Activated CD4-positive, alpha-beta memory T cell treated with anti-CD3 and anti-CD28 coated beads, Interleukin-2, amount 10 ng/mL, durations not matched to agents 7 days and 5 days (primary cell): ENCODE results near the gene STARD13. TPM values are rescaled to one million over a fixed set of nuclear protein-coding genes. Genes with fewer than 3 reads are reported as not detected.
A peak's percentile ranks its signal among the peaks of the same experiment; 100 is the strongest.

ENCODE experiments used
- CTCF ChIA-PET: fragments of 350-600 bp; sonication (Branson Sonifier 250); formaldehyde crosslinking; loops from one replicate; lab custom pipeline; 2021; ENCODE audit warnings: antibody characterized with exemption, inconsistent platforms; lab: Charles Lee
- POLR2A ChIA-PET: fragments of 350-600 bp; sonication (Branson Sonifier 250); formaldehyde crosslinking; loops from one replicate; lab custom pipeline; 2021; ENCODE audit warnings: antibody characterized with exemption; lab: Charles Lee
- DNase-seq: peaks from one replicate; pipeline ENCODE4 v3.0.0-alpha.2; 2020
- H3K27ac Mint-ChIP-seq: one replicate; pipeline ENCODE4 v1.8.0; 2021; ENCODE audit warnings: mild to moderate bottlenecking, mixed read lengths
- H3K27me3 Mint-ChIP-seq: one replicate; pipeline ENCODE4 v1.8.0; 2021; ENCODE audit warnings: mixed read lengths
- H3K36me3 Mint-ChIP-seq: one replicate; pipeline ENCODE4 v1.8.0; 2021; ENCODE audit warnings: low read depth, mixed read lengths
- H3K4me1 Mint-ChIP-seq: one replicate; pipeline ENCODE4 v1.8.0; 2021; ENCODE audit warnings: mixed read lengths
- H3K4me3 Mint-ChIP-seq: one replicate; pipeline ENCODE4 v1.8.0; 2021; ENCODE audit warnings: mild to moderate bottlenecking, mixed read lengths
- H3K9me3 Mint-ChIP-seq: one replicate; pipeline ENCODE4 v1.8.0; 2021; ENCODE audit warnings: mixed read lengths
- total RNA-seq, 2 experiments: library from RNA; stranded (reverse); gene quantifications; one replicate each; pipeline ENCODE4 v1.2.3, GENCODE V29; 2021

The STARD13 gene
- total RNA-seq, 2 experiments from 2014 or later: 0.15 to 0.20 TPM

- peaks cover 5% of the 10 kb centered on the region for H3K27me3 Mint-ChIP-seq
- no peak overlapping the region for H3K27ac Mint-ChIP-seq
- no peaks in the 10 kb centered on the region for H3K4me1 Mint-ChIP-seq
- no peaks in the 10 kb centered on the region for H3K36me3 Mint-ChIP-seq
- no peak for DNase-seq
- no peak overlapping the region for H3K4me3 Mint-ChIP-seq
- H3K9me3 Mint-ChIP-seq: no peaks in the 10 kb centered on the region
- ChIA-PET POLR2A (no interaction called here), CTCF (no interaction called here)
These were observed 71.8 kb downstream of the STARD13 start for GRCh38 chr13:33213797-33214196.

DNA sequence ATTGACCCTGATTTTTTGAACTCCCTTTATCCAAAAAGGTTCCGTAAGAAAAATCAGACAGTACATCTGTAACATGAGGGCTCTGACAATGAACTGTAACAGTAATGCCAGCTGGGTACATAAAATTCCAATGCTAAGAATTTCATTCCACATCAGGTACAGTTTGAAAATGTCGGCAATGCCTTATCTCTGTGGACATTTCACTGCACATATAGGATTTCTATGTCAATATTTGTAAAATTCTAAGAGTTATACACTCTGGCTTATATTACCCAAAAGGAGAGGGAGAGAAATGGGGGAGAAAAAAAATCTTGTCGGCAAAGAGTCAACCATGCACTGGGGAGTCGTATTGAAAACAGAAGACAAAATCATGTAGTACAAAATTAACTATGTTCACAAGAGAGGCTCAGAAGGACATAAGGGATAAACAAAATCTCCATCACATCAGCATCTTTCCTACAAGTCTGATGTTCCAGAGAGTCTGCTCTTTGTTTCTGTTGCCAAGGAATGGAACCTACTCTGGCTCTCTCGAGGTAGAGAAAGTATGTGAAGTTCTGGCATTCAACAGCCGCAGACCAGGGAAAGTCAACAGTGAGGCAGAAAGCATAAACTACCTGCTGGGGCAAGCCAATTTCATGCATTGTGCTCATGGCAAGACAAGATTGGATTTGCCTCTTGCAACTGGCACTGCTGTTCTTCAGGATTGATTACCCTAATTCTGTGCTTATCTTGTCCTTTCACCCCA lies 72.4 kb downstream of the STARD13 start:
- peaks cover 5% of the 10 kb centered on the region for H3K27me3 Mint-ChIP-seq
- H3K27ac Mint-ChIP-seq: no peak overlapping the region
- no peaks in the 10 kb centered on the region for H3K4me1 Mint-ChIP-seq
- ChIA-PET CTCF (no interaction called here), POLR2A (no interaction called here)
- no peak for DNase-seq
- no peak overlapping the region for H3K4me3 Mint-ChIP-seq
- no peaks in the 10 kb centered on the region for H3K36me3 Mint-ChIP-seq
- H3K9me3 Mint-ChIP-seq: no peaks in the 10 kb centered on the region

DNA sequence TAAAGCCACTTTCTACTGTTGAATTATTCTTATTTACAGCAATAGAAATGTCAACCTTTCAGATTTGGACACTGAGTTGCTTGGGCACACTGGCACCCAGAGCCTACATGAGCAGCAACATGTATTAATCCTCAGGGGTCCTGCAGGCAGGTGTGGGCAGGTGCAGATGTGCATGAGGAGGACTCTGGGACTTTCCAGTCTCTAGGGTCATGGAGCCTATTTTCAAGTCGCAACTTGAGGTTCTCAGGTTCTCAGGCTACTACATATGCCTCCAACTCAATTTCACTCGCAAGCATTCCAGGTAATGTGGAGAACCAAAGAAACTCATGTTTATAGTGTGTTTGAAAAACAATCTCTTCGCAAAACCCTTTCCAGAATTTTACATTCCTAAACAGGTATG lies 73.2 kb downstream of the STARD13 start:
- CTCF ChIA-PET: no interaction called here
- Mint-ChIP-seq H3K4me3 (no peak overlapping the region), H3K9me3 (no peaks in the 10 kb centered on the region), H3K27me3 (peaks cover 5% of the 10 kb centered on the region), H3K4me1 (peaks cover 5% of the 10 kb centered on the region), H3K27ac (no peak overlapping the region), H3K36me3 (no peaks in the 10 kb centered on the region)
- POLR2A ChIA-PET: no interaction called here
- DNase-seq: no peak

DNA sequence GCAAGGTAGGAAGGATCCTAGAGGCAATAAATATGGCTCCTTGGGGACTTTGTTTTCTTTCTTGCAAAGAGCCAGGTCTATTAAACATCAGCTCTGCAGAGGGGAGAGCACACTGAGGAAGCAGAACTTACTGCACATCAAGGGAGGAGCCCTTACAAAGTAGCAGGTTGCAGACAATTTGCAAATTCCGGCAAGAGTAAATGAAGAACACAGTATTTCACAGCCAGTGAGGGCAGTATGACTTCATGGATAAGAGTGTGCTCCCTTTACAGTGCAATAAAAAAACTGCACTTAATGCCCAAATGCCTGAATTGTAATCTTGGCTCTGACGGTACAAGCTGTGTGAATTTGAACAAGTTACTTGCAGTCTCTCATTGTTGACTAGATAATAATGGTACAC lies 75.5 kb downstream of the STARD13 start:
- no peaks in the 10 kb centered on the region for H3K36me3 Mint-ChIP-seq
- H3K27ac Mint-ChIP-seq: no peak overlapping the region
- CTCF ChIA-PET: no interaction called here
- peaks cover 4% of the 10 kb centered on the region for H3K27me3 Mint-ChIP-seq
- DNase-seq: no peak
- peaks cover 16% of the 10 kb centered on the region for H3K4me1 Mint-ChIP-seq
- POLR2A ChIA-PET: no interaction called here
- no peaks in the 10 kb centered on the region for H3K9me3 Mint-ChIP-seq
- no peak overlapping the region for H3K4me3 Mint-ChIP-seq

- no peak overlapping the region for H3K4me3 Mint-ChIP-seq
- H3K9me3 Mint-ChIP-seq: no peaks in the 10 kb centered on the region
- no peaks in the 10 kb centered on the region for H3K36me3 Mint-ChIP-seq
- CTCF ChIA-PET: no interaction called here
- peaks cover 27% of the 10 kb centered on the region for H3K4me1 Mint-ChIP-seq
- no peak overlapping the region for H3K27ac Mint-ChIP-seq
- DNase-seq: no peak
- H3K27me3 Mint-ChIP-seq: peaks cover 3% of the 10 kb centered on the region
- POLR2A ChIA-PET: no interaction called here
These were observed 77.0 kb downstream of the STARD13 start for GRCh38 chr13:33208290-33209220.

- H3K4me1 Mint-ChIP-seq: peaks cover 27% of the 10 kb centered on the region
- POLR2A ChIA-PET: no interaction called here
- CTCF ChIA-PET: no interaction called here
- H3K36me3 Mint-ChIP-seq: no peaks in the 10 kb centered on the region
- no peak overlapping the region for H3K27ac Mint-ChIP-seq
- DNase-seq: no peak
- H3K9me3 Mint-ChIP-seq: no peaks in the 10 kb centered on the region
- H3K27me3 Mint-ChIP-seq: peaks cover 1% of the 10 kb centered on the region
- H3K4me3 Mint-ChIP-seq: no peak overlapping the region
These were observed 78.0 kb downstream of the STARD13 start for GRCh38 chr13:33207615-33207961.

DNA sequence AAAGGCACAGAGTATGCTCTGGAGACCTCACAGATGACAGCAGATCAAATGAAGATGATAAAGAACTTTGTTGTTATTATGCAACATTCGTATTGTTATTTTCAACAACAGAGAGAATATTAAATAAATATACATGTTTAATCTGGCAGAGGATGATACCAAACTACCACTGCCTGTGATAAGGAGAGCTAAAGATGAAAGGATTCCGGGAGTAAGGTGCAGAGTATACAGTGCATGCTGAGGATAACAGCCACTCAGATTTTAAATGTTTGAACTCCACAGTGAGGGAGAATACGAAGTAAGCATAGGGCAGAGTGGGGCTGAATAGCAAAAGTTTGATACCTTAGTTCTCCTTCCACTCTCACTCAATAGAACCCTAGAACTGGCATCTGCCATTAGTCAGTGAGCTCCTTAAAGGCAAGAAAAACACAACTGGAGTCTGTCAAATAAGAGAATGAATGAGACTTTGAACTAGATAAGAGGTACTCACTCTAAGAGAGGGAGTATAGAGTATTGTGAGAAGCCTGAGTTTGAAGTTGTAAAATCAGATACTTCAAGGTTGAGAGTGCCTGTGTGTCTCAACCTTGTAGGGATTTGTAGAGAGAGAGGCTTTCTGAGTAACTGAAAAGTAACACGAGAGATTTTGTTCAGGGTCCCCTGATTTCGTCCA lies 78.5 kb downstream of the STARD13 start:
- no peak for DNase-seq
- no peaks in the 10 kb centered on the region for H3K9me3 Mint-ChIP-seq
- POLR2A ChIA-PET: no interaction called here
- H3K36me3 Mint-ChIP-seq: no peaks in the 10 kb centered on the region
- no peak overlapping the region for H3K27ac Mint-ChIP-seq
- H3K27me3 Mint-ChIP-seq: peaks cover 5% of the 10 kb centered on the region
- H3K4me3 Mint-ChIP-seq: no peak overlapping the region
- CTCF ChIA-PET: no interaction called here
- peaks cover 27% of the 10 kb centered on the region for H3K4me1 Mint-ChIP-seq

GRCh38 chr13:33206425-33206824 lies 79.1 kb downstream of the STARD13 start:
- POLR2A ChIA-PET: no interaction called here
- Mint-ChIP-seq H3K36me3 (no peaks in the 10 kb centered on the region), H3K4me1 (peaks cover 27% of the 10 kb centered on the region), H3K27me3 (peaks cover 5% of the 10 kb centered on the region), H3K27ac (no peak overlapping the region), H3K4me3 (no peak overlapping the region), H3K9me3 (no peaks in the 10 kb centered on the region)
- CTCF ChIA-PET: no interaction called here
- DNase-seq: no peak

GRCh38 chr13:33205804-33206221 lies 79.7 kb downstream of the STARD13 start:
- H3K27me3 Mint-ChIP-seq: peaks cover 5% of the 10 kb centered on the region
- no peaks in the 10 kb centered on the region for H3K36me3 Mint-ChIP-seq
- H3K4me1 Mint-ChIP-seq: peaks cover 27% of the 10 kb centered on the region
- peak overlapping the region; percentile 2 for H3K4me3 Mint-ChIP-seq
- no peak for DNase-seq
- ChIA-PET POLR2A (interaction anchor here (0.8 kb wide), 1 partner anchor 18 kb away, joined by 3 read pairs; no protein-coding TSS in a partner anchor), CTCF (interaction anchor here (0.8 kb wide), 1 partner anchor 18 kb away, joined by 3 read pairs; no protein-coding TSS in a partner anchor)
- no peaks in the 10 kb centered on the region for H3K9me3 Mint-ChIP-seq
- H3K27ac Mint-ChIP-seq: no peak overlapping the region

- H3K36me3 Mint-ChIP-seq: no peaks in the 10 kb centered on the region
- ChIA-PET CTCF (interaction anchor here (0.8 kb wide), 1 partner anchor 19 kb away, joined by 3 read pairs; no protein-coding TSS in a partner anchor), POLR2A (interaction anchor here (0.8 kb wide), 1 partner anchor 18 kb away, joined by 3 read pairs; no protein-coding TSS in a partner anchor)
- no peak overlapping the region for H3K4me3 Mint-ChIP-seq
- H3K27me3 Mint-ChIP-seq: peaks cover 5% of the 10 kb centered on the region
- H3K9me3 Mint-ChIP-seq: no peaks in the 10 kb centered on the region
- H3K4me1 Mint-ChIP-seq: peaks cover 27% of the 10 kb centered on the region
- DNase-seq: no peak
- no peak overlapping the region for H3K27ac Mint-ChIP-seq
These were observed 80.3 kb downstream of the STARD13 start for GRCh38 chr13:33205224-33205623.

DNA sequence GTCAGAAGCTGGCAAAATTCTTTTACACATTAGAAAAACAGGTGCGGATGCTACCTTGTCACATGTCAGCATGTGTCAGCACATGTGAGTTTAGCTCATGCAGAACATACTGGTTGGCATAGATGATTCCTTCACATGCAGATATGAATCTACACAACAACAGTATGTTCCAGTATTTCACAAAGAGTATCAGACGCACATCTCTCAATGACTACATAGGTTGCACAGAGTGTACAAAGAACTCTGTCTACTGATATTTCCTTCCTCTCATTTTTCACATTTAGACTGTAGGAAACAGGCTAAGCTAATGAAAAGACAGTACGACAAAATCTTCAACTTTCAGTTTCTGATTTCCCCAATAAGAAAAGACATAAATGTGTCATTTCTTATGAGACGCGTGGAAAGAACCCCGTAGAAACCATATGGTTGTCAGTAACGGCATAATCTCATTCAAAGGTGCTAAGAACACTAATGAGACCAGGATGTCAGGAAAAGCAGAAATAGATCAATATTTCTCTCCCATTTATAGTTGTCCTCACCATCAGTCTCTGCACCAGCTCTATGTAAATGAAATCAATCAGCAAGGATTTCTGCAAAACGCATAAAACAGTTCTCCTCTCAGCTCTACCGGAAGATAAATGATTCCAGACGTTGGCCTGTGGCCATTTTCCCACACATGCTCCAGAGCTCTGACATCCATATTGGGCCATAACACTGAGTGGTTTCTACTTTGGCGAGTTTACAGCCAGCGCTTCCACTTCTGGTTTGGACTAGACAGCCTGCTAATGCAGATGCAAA lies 81.2 kb downstream of the STARD13 start:
- H3K36me3 Mint-ChIP-seq: no peaks in the 10 kb centered on the region
- H3K27ac Mint-ChIP-seq: no peak overlapping the region
- no peak for DNase-seq
- H3K9me3 Mint-ChIP-seq: no peaks in the 10 kb centered on the region
- peak overlapping the region; percentile 1 for H3K4me3 Mint-ChIP-seq
- ChIA-PET POLR2A (no interaction called here), CTCF (interaction anchor here (0.8 kb wide), 1 partner anchor 339 kb away, joined by 3 read pairs; no protein-coding TSS in a partner anchor)
- H3K27me3 Mint-ChIP-seq: peaks cover 5% of the 10 kb centered on the region
- H3K4me1 Mint-ChIP-seq: peaks cover 27% of the 10 kb centered on the region

DNA sequence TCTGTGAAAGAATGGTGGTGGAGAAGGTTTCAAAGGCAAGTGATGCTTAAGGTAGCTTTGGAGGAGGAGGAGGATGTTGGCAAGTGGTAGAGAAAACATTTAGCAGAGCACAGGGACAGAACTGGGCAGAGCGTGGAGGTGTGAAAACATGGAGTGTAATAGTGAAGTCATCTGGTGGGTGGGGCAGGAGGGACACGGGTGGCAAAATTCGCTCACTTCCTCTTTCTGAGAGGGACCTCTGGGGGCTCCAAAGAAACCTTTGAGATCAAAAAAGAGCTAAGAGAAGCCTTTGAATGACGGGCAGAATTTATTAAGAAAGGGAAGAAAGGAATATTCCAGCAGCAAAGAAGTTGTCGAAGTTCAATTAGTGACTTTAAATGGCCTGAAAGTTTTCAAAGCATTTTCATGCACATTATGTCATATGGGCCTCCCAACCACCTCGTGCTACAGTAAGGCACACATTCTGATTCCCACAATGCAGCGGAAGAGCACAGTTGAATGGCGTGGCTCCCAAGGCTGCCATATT lies 82.8 kb downstream of the STARD13 start:
- H3K27ac Mint-ChIP-seq: no peak overlapping the region
- ChIA-PET CTCF (interaction anchor here (1.1 kb wide), 1 partner anchor 13 kb away, joined by 3 read pairs; no protein-coding TSS in a partner anchor), POLR2A (no interaction called here)
- H3K4me3 Mint-ChIP-seq: no peak overlapping the region
- H3K4me1 Mint-ChIP-seq: peaks cover 26% of the 10 kb centered on the region
- no peaks in the 10 kb centered on the region for H3K36me3 Mint-ChIP-seq
- H3K9me3 Mint-ChIP-seq: no peaks in the 10 kb centered on the region
- DNase-seq: no peak
- peaks cover 5% of the 10 kb centered on the region for H3K27me3 Mint-ChIP-seq
